Mucosa of stomach (tissue), 1 donor: ENCODE measurements around the gene ABCB9.

ENCODE experiments used
- H3K27me3 ChIP-seq: one replicate; pipeline ENCODE4 v1.7.0; 2013; ENCODE audit warnings: mild to moderate bottlenecking, low read length; ENCODE audit not compliant: control insufficient read depth, insufficient read depth
- H3K36me3 ChIP-seq: one replicate; pipeline ENCODE4 v1.7.0; 2013; ENCODE audit warnings: low read length; ENCODE audit not compliant: control insufficient read depth, insufficient read depth
- H3K4me1 ChIP-seq: one replicate; pipeline ENCODE4 v1.7.0; 2013; ENCODE audit warnings: mild to moderate bottlenecking, low read length; ENCODE audit not compliant: control insufficient read depth, insufficient read depth
- H3K4me3 ChIP-seq: one replicate; pipeline ENCODE4 v1.7.0; 2013; ENCODE audit warnings: low read length
- H3K9ac ChIP-seq: one replicate; pipeline ENCODE4 v1.7.0; 2013; ENCODE audit warnings: mild to moderate bottlenecking, low read length, moderate library complexity
- H3K9me3 ChIP-seq: one replicate; pipeline ENCODE4 v1.7.0; 2013; ENCODE audit warnings: mild to moderate bottlenecking, low read length, moderate library complexity; ENCODE audit not compliant: control insufficient read depth
- donor health status: Pancreatic carcinoma.

ABCB9 gene

DNA sequence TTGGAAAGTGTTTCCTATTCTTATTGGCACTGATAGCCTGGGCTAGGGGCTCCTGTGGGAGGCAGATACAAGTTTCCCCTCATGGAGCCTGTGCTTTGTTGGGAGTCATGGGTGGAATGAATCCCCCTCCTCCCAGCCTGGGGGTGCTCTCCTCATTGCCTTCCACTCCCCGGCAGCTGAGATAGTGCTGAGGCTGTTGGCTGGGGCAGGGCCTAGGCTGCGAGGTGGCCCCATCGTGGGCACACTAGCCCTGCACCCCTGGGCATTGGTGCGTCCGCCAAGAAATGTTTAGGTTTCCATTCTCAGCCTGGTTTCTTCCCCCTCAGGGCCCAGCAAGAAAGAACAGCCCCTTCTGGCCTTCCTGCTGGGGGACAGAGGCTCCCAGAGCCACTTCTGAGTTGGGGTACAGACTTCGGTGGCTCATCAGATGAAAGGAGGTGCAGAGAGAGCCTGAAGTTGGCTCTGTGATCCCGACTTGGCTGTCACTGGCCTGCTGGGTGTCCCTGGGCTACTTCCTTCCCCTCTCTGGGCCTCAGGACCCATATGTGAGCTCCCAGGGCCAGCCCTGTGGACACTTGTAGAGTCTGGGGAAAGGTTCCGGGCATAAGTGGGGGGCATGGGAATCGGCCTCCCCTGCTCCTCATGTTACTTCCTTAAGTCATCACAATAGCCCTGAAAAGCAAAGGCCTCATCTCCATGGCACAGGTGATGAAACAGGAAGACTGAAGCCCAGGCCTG is 11.6 kb upstream of the ABCB9 start:
- Histone ChIP-seq H3K9ac (no peak overlapping the region), H3K4me3 (no peak overlapping the region), H3K9me3 (no peaks in the 10 kb centered on the region), H3K4me1 (peaks cover 38% of the 10 kb centered on the region), H3K27me3 (no peaks in the 10 kb centered on the region), H3K36me3 (no peaks in the 10 kb centered on the region)

DNA sequence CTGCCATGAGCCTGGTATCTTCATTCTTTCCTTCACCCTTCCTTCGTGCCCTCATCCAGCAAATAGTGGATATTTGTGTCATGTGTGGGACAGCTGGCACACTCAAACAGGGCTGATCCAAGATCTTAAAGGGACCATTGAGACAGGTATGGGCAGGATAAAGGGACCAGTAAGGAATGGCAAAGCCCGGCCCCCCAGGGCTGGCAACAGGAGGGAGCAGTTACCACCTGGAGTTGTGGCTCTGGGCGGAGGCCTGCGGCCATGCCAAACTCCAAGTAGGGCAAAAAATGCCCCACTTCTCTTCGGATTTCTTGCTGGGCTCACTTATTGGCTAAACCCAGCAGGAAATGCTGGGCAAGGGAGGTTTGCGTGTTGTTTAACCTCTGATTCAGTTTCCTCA is 10.9 kb upstream of the ABCB9 start:
- Histone ChIP-seq H3K9me3 (no peaks in the 10 kb centered on the region), H3K4me1 (peaks cover 32% of the 10 kb centered on the region), H3K27me3 (no peaks in the 10 kb centered on the region), H3K9ac (no peak overlapping the region), H3K36me3 (no peaks in the 10 kb centered on the region), H3K4me3 (no peak overlapping the region)

DNA sequence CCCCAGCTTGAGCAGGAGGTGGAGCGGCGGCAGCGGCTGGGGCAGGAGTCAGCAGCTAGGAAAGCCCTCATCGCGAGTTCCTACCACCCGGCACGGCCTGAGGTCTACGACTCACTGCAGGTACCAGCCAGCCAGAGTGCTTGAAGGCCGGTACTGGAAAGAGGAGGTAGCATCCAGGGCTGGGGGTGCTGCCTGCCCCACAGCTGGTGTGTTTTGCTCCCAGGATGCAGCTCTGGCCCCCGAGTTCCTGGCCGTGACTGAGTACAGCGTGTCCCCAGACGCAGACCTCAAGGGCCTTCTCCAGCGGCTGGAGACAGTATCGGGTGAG is 10.3 kb upstream of the ABCB9 start:
- Histone ChIP-seq H3K9ac (no peak overlapping the region), H3K4me1 (peaks cover 26% of the 10 kb centered on the region), H3K27me3 (no peaks in the 10 kb centered on the region), H3K9me3 (no peaks in the 10 kb centered on the region), H3K36me3 (no peaks in the 10 kb centered on the region), H3K4me3 (no peak overlapping the region)

DNA sequence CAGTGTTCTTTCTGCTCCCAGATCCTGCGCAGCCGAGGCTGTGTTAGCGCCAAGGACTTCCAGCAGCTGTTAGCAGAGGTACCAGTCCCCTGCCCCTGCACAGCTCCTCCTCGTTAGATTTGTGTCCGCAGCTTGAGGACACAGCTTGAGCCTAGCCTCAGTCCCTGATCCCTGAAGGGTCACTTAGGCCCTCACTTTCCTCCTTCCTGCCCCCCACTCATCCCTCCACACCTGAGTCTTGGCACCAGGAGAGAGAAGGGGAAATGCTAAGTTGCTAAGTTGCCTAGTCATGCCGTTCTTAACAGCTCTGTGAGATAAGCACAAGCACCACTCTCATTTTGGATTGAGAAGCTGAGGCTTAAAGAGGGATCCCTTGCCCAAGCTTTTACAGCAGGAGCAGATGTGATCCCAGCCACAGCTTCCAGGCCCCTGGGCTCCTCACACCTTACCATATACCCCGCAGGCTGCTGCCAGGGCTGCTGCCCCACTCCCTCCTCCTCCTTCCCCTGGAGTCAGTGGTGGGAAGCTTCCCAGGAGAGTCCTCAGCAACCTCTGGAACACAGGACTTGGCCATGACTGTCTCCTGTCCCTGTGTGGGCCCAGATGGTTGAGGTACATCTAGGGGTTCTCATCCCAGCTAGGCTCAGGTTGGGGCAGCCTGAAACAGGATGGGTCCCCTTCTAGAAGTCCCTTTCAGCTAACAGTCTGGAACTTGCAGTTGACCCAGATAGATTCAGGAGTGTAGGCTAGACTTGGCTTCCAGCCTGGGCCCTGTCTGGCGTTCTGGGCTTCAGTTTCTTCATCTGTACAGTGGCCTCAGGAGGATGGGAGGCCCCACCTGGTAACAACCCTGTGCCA is 9.8 kb upstream of the ABCB9 start:
- H3K27me3 ChIP-seq: no peaks in the 10 kb centered on the region
- H3K9me3 ChIP-seq: no peaks in the 10 kb centered on the region
- H3K36me3 ChIP-seq: no peaks in the 10 kb centered on the region
- H3K9ac ChIP-seq: peak overlapping the region; percentile 88
- peak overlapping the region; percentile 71 for H3K4me3 ChIP-seq
- H3K4me1 ChIP-seq: peaks cover 22% of the 10 kb centered on the region

- Histone ChIP-seq H3K27me3 (no peaks in the 10 kb centered on the region), H3K4me1 (peaks cover 22% of the 10 kb centered on the region), H3K4me3 (peak within 1 kb of the TSS; percentile 71), H3K9me3 (no peaks in the 10 kb centered on the region), H3K36me3 (no peaks in the 10 kb centered on the region), H3K9ac (peak within 1 kb of the TSS; percentile 88)
These were observed 8.9 kb upstream of the ABCB9 start, which contains the start of gene OGFOD2 for GRCh38 chr12:122974892-122975789. Gene OGFOD2, plus strand, starts transcription at chr12:122975244. Its CDS starts 8 bp downstream, at chr12:122975252.

DNA sequence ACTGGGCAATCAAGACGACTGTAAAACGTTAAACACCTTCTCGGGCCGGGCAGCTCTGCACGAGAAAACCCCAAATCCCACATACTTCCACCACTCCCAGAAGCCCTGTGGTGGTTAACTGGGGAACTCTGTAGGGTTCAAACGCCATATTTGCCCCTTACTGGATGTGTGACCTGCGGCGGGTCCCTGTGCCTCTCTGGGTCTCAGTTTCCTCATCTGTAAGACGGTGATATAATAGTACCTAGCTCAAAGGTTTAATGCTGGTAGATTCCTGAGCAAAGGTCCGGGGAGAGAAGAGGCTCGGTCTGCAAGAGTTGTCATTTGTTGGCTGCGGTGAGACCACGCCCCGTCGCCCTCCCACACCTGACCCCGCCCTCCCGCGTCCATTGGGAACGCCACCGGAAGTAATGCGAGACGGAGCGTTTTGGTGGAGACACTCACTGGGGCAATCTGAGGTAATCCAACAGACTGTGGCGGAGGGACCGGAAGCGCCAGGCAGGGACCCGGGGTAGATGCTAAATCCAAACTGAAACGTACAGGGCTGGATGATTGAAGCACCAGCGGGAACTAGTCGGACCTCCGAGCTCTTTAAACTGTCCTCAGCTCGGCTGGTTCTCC is 8.1 kb upstream of the ABCB9 start:
- Histone ChIP-seq H3K36me3 (no peaks in the 10 kb centered on the region), H3K27me3 (no peaks in the 10 kb centered on the region), H3K4me1 (peaks cover 15% of the 10 kb centered on the region), H3K9ac (peak overlapping the region; percentile 88), H3K9me3 (no peaks in the 10 kb centered on the region), H3K4me3 (peak overlapping the region; percentile 71)

- no peak overlapping the region for H3K4me3 ChIP-seq
- H3K4me1 ChIP-seq: peaks cover 11% of the 10 kb centered on the region
- H3K27me3 ChIP-seq: no peaks in the 10 kb centered on the region
- H3K9me3 ChIP-seq: no peaks in the 10 kb centered on the region
- H3K36me3 ChIP-seq: no peaks in the 10 kb centered on the region
- H3K9ac ChIP-seq: no peak overlapping the region
These were observed 3.4 kb upstream of the ABCB9 start for GRCh38 chr12:122969676-122970075.

DNA sequence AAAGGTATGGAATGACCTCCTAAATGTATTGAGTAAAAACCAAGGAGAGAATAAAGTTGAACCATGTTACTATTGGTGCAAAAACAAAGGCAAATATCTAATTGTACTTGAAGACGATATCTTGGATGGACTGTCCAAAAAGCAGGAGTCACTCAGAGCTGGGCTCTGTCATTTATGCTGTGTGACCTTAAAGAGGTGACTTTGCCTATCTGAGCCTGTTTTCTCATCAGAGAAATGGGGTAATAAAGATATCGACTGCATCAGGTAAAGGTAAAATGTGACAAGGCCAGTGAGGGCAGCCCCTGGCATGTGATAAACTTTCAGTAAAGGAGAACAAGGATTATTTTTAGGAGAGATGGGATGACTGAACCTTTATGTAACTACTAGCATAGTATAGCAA is 1.8 kb upstream of the ABCB9 start:
- H3K27me3 ChIP-seq: no peaks in the 10 kb centered on the region
- H3K4me3 ChIP-seq: no peak overlapping the region
- H3K9me3 ChIP-seq: no peaks in the 10 kb centered on the region
- H3K36me3 ChIP-seq: no peaks in the 10 kb centered on the region
- H3K4me1 ChIP-seq: peaks cover 25% of the 10 kb centered on the region
- H3K9ac ChIP-seq: no peak overlapping the region

GRCh38 chr12:122966743-122967550 is 684 bp upstream of the ABCB9 start:
- H3K27me3 ChIP-seq: no peaks in the 10 kb centered on the region
- no peaks in the 10 kb centered on the region for H3K9me3 ChIP-seq
- H3K36me3 ChIP-seq: no peaks in the 10 kb centered on the region
- no peak overlapping the region for H3K9ac ChIP-seq
- no peak overlapping the region for H3K4me3 ChIP-seq
- peaks cover 32% of the 10 kb centered on the region for H3K4me1 ChIP-seq

DNA sequence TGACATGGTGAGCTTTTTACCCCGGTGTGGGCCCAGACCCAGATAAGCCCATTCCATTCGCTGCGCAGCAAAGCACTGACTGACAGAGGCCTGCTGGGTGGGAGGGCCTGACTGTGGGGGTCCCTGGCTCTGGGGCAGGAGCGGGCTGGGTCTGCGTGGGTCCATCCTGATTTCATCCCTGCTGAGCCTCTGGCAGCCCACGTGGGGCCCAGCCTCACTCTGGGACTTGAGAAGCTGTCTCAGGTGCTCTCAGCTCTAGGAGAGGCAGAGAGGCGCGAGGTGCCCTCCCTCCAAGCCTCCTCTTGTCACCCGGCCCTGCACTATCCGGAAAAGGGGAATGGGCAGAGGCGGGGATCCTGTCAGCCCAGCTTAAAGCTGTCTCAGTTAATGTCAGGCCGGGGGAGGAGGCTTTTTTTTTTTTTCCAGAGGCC is 927 bp downstream of the ABCB9 start:
- Histone ChIP-seq H3K4me1 (peaks cover 41% of the 10 kb centered on the region), H3K27me3 (no peaks in the 10 kb centered on the region), H3K9me3 (no peaks in the 10 kb centered on the region), H3K9ac (no peak overlapping the region), H3K36me3 (no peaks in the 10 kb centered on the region), H3K4me3 (no peak overlapping the region)
